ENCODE results near the gene SNN.

SNN gene

DNA sequence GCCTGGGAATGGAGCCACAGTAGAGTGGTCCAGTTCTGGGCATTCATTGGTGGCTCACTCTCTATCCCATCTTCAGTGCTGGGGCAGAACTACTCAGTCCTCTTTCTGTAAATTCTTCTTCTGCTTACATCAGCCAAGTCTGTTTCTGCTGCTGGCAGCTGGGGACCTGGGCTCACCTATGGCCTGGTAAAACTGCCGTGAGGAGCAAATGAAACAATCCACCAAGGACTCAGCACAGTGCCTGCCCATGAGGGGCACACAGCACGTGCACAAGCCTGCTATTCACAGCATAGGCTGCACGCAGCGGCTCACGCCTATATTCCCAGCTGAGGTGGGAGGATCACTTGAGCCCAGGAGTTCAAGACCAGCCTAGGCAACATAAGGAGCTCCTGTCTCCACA is 30.9 kb upstream of the SNN start:
- Histone ChIP-seq H3K4me1 (ENCODE audit: insufficient read depth, low read length, severe bottlenecking) (peaks cover 16% of the 10 kb centered on the region), H4K20me1 (ENCODE audit: insufficient read depth, low read length) (no peaks in the 10 kb centered on the region), H3K79me2 (ENCODE audit: insufficient read depth, low read length) (no peaks in the 10 kb centered on the region), H2AFZ (ENCODE audit: low read length) (no peak overlapping the region), H3K4me3 (ENCODE audit: low read depth, low read length, poor library complexity, severe bottlenecking) (no peak overlapping the region), H3K27ac (ENCODE audit: low read depth, low read length, poor library complexity, severe bottlenecking) (no peak overlapping the region), H3K9me3 (ENCODE audit: low read length) (no peaks in the 10 kb centered on the region), H3F3A (ENCODE audit: insufficient read depth, low read length) (no peaks in the 10 kb centered on the region), H3K9me2 (ENCODE audit: low read depth, low read length) (no peaks in the 10 kb centered on the region), H3K27me3 (ENCODE audit: insufficient read depth, low read length) (no peaks in the 10 kb centered on the region), H3K36me3 (ENCODE audit: insufficient read depth, low read length) (no peaks in the 10 kb centered on the region; the same call in 1 of the 2 replicates), H3K9ac (ENCODE audit: low read length) (no peak overlapping the region), H3K4me2 (ENCODE audit: low read length) (no peak overlapping the region)
- TF ChIP-seq EZH2 (IDR thresholded peaks at IDR 0.05; ENCODE audit: borderline replicate concordance, low read length), result no peak
- TF ChIP-seq, protein P1, sequence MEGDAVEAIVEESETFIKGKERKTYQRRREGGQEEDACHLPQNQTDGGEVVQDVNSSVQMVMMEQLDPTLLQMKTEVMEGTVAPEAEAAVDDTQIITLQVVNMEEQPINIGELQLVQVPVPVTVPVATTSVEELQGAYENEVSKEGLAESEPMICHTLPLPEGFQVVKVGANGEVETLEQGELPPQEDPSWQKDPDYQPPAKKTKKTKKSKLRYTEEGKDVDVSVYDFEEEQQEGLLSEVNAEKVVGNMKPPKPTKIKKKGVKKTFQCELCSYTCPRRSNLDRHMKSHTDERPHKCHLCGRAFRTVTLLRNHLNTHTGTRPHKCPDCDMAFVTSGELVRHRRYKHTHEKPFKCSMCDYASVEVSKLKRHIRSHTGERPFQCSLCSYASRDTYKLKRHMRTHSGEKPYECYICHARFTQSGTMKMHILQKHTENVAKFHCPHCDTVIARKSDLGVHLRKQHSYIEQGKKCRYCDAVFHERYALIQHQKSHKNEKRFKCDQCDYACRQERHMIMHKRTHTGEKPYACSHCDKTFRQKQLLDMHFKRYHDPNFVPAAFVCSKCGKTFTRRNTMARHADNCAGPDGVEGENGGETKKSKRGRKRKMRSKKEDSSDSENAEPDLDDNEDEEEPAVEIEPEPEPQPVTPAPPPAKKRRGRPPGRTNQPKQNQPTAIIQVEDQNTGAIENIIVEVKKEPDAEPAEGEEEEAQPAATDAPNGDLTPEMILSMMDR (IDR thresholded peaks at IDR 0.05; ENCODE audit: low read length), result no peak

DNA sequence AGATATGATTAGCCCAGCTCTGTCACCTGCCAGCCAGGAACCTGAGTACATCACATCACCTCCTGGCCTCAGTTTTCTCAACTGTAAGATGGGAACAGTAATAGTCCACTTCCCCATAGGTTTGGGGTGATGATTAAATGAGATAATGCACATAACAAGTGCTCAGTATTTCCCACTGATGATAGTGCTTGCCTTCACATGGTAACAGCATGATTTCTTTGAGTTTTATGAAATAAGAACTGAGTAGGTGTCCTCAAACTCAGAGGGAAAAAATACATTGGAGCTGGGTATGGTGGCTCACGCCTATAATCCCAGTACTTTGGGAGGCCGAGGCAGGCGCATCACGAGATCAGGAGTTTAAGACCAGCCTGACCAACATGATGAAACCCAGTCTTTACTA is 30.1 kb upstream of the SNN start:
- Histone ChIP-seq H3F3A (ENCODE audit: insufficient read depth, low read length) (no peaks in the 10 kb centered on the region), H3K27me3 (ENCODE audit: insufficient read depth, low read length) (no peaks in the 10 kb centered on the region), H3K4me1 (ENCODE audit: insufficient read depth, low read length, severe bottlenecking) (peaks cover 9% of the 10 kb centered on the region), H3K4me2 (ENCODE audit: low read length) (no peak overlapping the region), H2AFZ (ENCODE audit: low read length) (no peak overlapping the region), H3K4me3 (ENCODE audit: low read depth, low read length, poor library complexity, severe bottlenecking) (no peak overlapping the region), H3K9me3 (ENCODE audit: low read length) (no peaks in the 10 kb centered on the region), H3K27ac (ENCODE audit: low read depth, low read length, poor library complexity, severe bottlenecking) (no peak overlapping the region), H4K20me1 (ENCODE audit: insufficient read depth, low read length) (no peaks in the 10 kb centered on the region), H3K36me3 (ENCODE audit: insufficient read depth, low read length) (no peaks in the 10 kb centered on the region; the same call in 1 of the 2 replicates), H3K79me2 (ENCODE audit: insufficient read depth, low read length) (no peaks in the 10 kb centered on the region), H3K9me2 (ENCODE audit: low read depth, low read length) (no peaks in the 10 kb centered on the region), H3K9ac (ENCODE audit: low read length) (no peak overlapping the region)
- no peak for TF ChIP-seq EZH2 (IDR thresholded peaks at IDR 0.05; ENCODE audit: borderline replicate concordance, low read length)
- TF ChIP-seq, protein P1 (IDR thresholded peaks at IDR 0.05; ENCODE audit: low read length), result no peak

DNA sequence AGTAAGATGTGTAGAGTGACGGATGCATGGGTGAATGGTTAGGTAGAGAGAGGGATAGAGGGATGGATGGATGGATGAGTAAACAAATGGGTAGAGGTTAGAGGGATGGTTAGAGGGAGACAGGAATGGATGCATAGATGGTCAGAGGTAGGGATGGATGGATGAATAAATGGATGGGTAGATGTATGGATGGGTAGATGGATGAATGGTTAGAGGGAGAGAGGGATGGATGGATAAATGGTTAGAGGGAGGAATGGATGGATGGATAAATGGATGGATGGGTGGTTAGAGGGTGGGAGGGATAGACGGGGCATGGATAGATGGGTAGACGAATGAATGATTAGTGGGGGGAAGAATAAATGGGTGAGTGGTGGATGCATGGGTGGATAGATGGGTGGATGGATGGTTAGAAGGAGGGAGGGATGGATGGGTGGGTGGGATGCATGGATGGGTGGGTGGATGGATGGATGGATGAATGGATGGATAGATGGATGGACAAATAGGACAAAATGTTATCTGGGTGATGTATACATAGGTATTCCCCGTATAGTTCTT is 29.2 kb upstream of the SNN start:
- H3K4me2 ChIP-seq (ENCODE audit: low read length), result no peak overlapping the region
- no peak overlapping the region for H3K9ac ChIP-seq (ENCODE audit: low read length)
- no peak for TF ChIP-seq EZH2 (IDR thresholded peaks at IDR 0.05; ENCODE audit: borderline replicate concordance, low read length)
- TF ChIP-seq, protein P1 (IDR thresholded peaks at IDR 0.05; ENCODE audit: low read length), result no peak
- H3K27me3 ChIP-seq (ENCODE audit: insufficient read depth, low read length), result no peaks in the 10 kb centered on the region
- H3K36me3 ChIP-seq (ENCODE audit: insufficient read depth, low read length), result no peaks in the 10 kb centered on the region; the same call in 1 of the 2 replicates
- no peak overlapping the region for H3K4me3 ChIP-seq (ENCODE audit: low read depth, low read length, poor library complexity, severe bottlenecking)
- H4K20me1 ChIP-seq (ENCODE audit: insufficient read depth, low read length), result no peaks in the 10 kb centered on the region
- H3K9me3 ChIP-seq (ENCODE audit: low read length), result no peaks in the 10 kb centered on the region
- no peaks in the 10 kb centered on the region for H3K79me2 ChIP-seq (ENCODE audit: insufficient read depth, low read length)
- no peak overlapping the region for H2AFZ ChIP-seq (ENCODE audit: low read length)
- H3K27ac ChIP-seq (ENCODE audit: low read depth, low read length, poor library complexity, severe bottlenecking), result no peak overlapping the region
- H3K9me2 ChIP-seq (ENCODE audit: low read depth, low read length), result no peaks in the 10 kb centered on the region
- H3K4me1 ChIP-seq (ENCODE audit: insufficient read depth, low read length, severe bottlenecking), result peaks cover 6% of the 10 kb centered on the region
- no peaks in the 10 kb centered on the region for H3F3A ChIP-seq (ENCODE audit: insufficient read depth, low read length)
